ENCODE results near the gene DCXR.

Gene DCXR

DNA sequence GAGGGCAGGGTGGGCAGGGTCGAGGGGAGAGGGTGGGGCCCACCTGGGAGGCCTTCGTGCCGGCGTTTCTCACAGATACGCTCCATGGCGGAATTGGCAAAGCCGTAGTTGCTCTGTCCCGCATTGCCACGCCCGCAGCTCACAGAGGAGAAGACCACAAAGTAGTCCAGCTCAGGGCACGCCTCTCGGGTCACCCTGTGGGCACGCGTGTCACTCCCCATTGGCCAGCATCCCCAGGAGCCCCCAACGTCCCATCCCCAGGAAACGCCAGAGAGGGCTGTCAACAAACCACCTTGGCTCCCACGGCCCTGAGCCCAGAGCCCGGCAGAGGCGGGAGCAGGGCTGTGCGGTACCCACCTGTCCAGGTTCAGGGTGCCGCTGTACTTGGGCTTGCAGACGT lies 44.5 kb upstream of the DCXR start:
- Histone ChIP-seq H3K36me3 (replicated peaks; ENCODE audit: low read depth, low read length) (peaks cover 63% of the 10 kb centered on the region), H2AFZ (ENCODE audit: low read depth, low read length) (no peak overlapping the region), H3K4me2 (ENCODE audit: low read length) (no peak overlapping the region), H3K9ac (ENCODE audit: low read length) (no peak overlapping the region), H3K4me3 (ENCODE audit: low read length) (no peak overlapping the region), H3K27ac (ENCODE audit: low read length) (no peak overlapping the region), H3K27me3 (ENCODE audit: low read depth, low read length) (no peaks in the 10 kb centered on the region), H3K4me1 (ENCODE audit: low read length) (no peaks in the 10 kb centered on the region), H4K20me1 (ENCODE audit: insufficient read depth, low read length) (peaks cover 20% of the 10 kb centered on the region), H3K9me3 (ENCODE audit: insufficient read depth, low read length) (no peaks in the 10 kb centered on the region), H3K79me2 (ENCODE audit: low read length) (no peaks in the 10 kb centered on the region)
- TF ChIP-seq EZH2phosphoT487 (IDR thresholded peaks at IDR 0.05; ENCODE audit: low read depth) (no peak), CTCF (IDR thresholded peaks at IDR 0.05; ENCODE audit: low read depth, low read length) (no peak)

- Histone ChIP-seq H3K27me3 (ENCODE audit: low read depth, low read length) (no peaks in the 10 kb centered on the region), H2AFZ (ENCODE audit: low read depth, low read length) (no peak overlapping the region), H3K4me3 (ENCODE audit: low read length) (no peak overlapping the region), H3K9ac (ENCODE audit: low read length) (no peak overlapping the region), H3K4me1 (ENCODE audit: low read length) (no peaks in the 10 kb centered on the region), H4K20me1 (ENCODE audit: insufficient read depth, low read length) (peaks cover 21% of the 10 kb centered on the region), H3K9me3 (ENCODE audit: insufficient read depth, low read length) (no peaks in the 10 kb centered on the region), H3K27ac (ENCODE audit: low read length) (no peak overlapping the region), H3K4me2 (ENCODE audit: low read length) (no peak overlapping the region), H3K79me2 (ENCODE audit: low read length) (no peaks in the 10 kb centered on the region), H3K36me3 (replicated peaks; ENCODE audit: low read depth, low read length) (peaks cover 63% of the 10 kb centered on the region)
- TF ChIP-seq EZH2phosphoT487 (IDR thresholded peaks at IDR 0.05; ENCODE audit: low read depth), result no peak
- no peak for TF ChIP-seq CTCF (IDR thresholded peaks at IDR 0.05; ENCODE audit: low read depth, low read length)
These were observed 44.0 kb upstream of the DCXR start for GRCh38 chr17:82081546-82081945.

DNA sequence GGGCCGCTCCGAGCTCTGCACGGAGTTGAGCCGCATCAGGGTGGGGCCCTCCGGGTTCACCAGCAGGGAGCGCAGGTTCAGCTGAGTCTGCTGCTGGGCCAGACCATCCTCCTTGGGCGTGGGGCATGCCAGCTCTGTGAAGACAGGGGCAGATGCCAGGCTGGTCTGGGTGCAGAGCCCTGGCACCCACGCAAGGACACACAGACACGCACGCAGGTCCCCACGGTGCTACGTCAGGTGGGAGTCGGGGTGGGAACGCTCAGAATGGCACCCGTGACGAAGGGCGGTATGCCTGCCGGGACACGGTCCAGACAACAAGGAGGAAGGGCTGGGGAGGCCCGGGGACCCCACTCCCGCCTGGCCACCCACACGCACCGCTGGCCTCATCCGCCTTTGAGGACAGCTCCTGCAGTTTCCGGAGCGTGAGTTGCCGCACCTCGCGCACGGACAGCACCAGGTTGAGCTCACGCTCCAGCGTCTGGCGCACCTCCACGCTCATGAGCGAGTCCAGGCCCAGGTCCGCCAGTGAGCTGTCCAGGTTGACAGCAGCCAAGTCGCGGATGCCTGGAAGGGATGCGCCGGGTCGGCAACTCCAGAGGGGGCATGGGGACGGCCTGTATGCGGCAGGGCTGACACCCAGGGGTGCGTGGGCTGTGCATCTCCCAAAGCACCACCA lies 43.4 kb upstream of the DCXR start:
- H3K9me3 ChIP-seq (ENCODE audit: insufficient read depth, low read length), result no peaks in the 10 kb centered on the region
- H3K4me3 ChIP-seq (ENCODE audit: low read length), result no peak overlapping the region
- H3K4me1 ChIP-seq (ENCODE audit: low read length), result no peaks in the 10 kb centered on the region
- H3K27ac ChIP-seq (ENCODE audit: low read length), result no peak overlapping the region
- H3K9ac ChIP-seq (ENCODE audit: low read length), result no peak overlapping the region
- H3K27me3 ChIP-seq (ENCODE audit: low read depth, low read length), result no peaks in the 10 kb centered on the region
- H4K20me1 ChIP-seq (ENCODE audit: insufficient read depth, low read length), result peaks cover 17% of the 10 kb centered on the region
- H3K79me2 ChIP-seq (ENCODE audit: low read length), result no peaks in the 10 kb centered on the region
- H3K4me2 ChIP-seq (ENCODE audit: low read length), result no peak overlapping the region
- no peak for TF ChIP-seq EZH2phosphoT487 (IDR thresholded peaks at IDR 0.05; ENCODE audit: low read depth)
- TF ChIP-seq CTCF (IDR thresholded peaks at IDR 0.05; ENCODE audit: low read depth, low read length), result no peak
- peaks cover 57% of the 10 kb centered on the region for H3K36me3 ChIP-seq (replicated peaks; ENCODE audit: low read depth, low read length)
- no peak overlapping the region for H2AFZ ChIP-seq (ENCODE audit: low read depth, low read length)

DNA sequence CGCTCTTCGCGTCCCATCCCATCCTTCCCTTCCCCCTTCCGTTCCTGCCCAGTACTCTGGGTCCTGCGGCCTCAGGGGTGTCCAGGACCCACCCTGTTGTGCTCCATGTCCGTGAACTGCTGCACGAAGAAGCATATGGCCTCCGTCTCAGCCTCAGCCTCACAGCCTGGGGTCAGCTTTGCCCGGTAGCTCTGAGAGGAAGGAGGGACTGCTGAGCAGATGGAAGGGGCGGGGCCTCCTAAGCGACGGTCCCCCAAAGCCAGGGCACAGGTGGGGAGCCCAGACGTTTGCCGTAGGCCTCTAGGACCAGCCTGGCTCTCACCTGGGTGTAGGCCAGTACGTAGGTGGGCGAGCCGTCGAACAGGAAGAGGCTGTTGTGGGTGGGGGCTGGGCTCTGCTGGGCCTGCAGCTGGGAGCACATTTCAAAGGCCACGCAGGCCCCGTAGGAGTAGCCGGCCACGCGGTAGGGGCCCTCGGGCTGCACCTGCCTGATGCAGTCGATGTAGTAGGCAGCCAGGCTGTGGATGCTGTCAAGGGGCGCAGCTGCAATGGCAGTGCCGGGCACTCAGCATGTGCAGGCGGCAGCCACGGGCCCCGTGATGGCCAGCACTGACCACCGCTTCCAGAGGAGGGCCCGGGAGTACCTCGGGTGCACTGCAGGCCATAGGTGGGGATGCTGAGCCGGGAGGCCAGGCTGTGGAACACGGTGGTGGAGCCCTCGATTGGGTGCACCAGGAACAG lies 42.7 kb upstream of the DCXR start:
- Histone ChIP-seq H2AFZ (ENCODE audit: low read depth, low read length) (no peak overlapping the region), H3K79me2 (ENCODE audit: low read length) (no peaks in the 10 kb centered on the region), H3K27ac (ENCODE audit: low read length) (no peak overlapping the region), H3K4me2 (ENCODE audit: low read length) (no peak overlapping the region), H3K27me3 (ENCODE audit: low read depth, low read length) (no peaks in the 10 kb centered on the region), H3K4me1 (ENCODE audit: low read length) (no peaks in the 10 kb centered on the region), H3K4me3 (ENCODE audit: low read length) (no peak overlapping the region), H3K9me3 (ENCODE audit: insufficient read depth, low read length) (no peaks in the 10 kb centered on the region), H3K36me3 (replicated peaks; ENCODE audit: low read depth, low read length) (peaks cover 52% of the 10 kb centered on the region), H3K9ac (ENCODE audit: low read length) (no peak overlapping the region), H4K20me1 (ENCODE audit: insufficient read depth, low read length) (peaks cover 17% of the 10 kb centered on the region)
- no peak for TF ChIP-seq EZH2phosphoT487 (IDR thresholded peaks at IDR 0.05; ENCODE audit: low read depth)
- TF ChIP-seq CTCF (IDR thresholded peaks at IDR 0.05; ENCODE audit: low read depth, low read length), result no peak

Measured in OCI-LY3 (cell line).